Breast epithelium (tissue), 3 donors: Measurements from ENCODE around the gene HSPA12A.

ENCODE experiments used
- POLR2A ChIP-seq: fragments of 450-650 bp; IDR thresholded peaks from one replicate; pipeline ENCODE4 v1.6.1; 2016; ENCODE audit warnings: antibody characterized with exemption, mild to moderate bottlenecking, moderate library complexity
- POLR2AphosphoS5 ChIP-seq, 3 donors: sonication (generic); formaldehyde crosslinking; IDR thresholded peaks; one replicate each; pipeline ENCODE4 v1.6.1; 2017; ENCODE audit warnings: antibody characterized with exemption in 3 of 3
- TF ChIP-seq, protein P1 (sequence below), 3 donors: fragments of 450-650 bp; IDR thresholded peaks; one replicate each; pipeline ENCODE4 v1.5.1; 2016 to 2017; ENCODE audit warnings: antibody characterized with exemption in 3 of 3, mild to moderate bottlenecking in 3 of 3, moderate library complexity in 3 of 3

DNA sequence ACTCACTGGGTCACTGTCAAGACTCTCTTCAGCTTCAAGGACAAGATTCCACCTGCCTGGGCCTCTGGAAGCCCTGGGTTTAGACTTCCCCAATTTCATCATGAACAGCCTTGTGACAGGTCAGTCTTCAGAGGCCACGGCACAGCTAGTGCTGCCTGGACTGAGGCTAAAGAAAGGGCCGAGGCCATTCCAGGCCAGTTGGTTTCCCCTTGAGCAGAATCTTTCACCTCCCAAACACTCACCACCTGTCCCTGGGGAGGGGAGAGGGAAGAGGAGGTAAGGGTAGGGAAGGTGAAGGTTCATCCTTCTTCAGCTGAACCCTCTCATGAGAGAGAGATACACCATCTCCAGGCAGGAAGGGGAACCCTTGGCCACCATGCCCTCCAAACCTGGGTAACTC lies 24.3 kb downstream of the HSPA12A start:
- TF ChIP-seq POLR2A (no peak), POLR2AphosphoS5 (IDR thresholded peaks at IDR 0.05) (no peak)
- TF ChIP-seq, protein P1, sequence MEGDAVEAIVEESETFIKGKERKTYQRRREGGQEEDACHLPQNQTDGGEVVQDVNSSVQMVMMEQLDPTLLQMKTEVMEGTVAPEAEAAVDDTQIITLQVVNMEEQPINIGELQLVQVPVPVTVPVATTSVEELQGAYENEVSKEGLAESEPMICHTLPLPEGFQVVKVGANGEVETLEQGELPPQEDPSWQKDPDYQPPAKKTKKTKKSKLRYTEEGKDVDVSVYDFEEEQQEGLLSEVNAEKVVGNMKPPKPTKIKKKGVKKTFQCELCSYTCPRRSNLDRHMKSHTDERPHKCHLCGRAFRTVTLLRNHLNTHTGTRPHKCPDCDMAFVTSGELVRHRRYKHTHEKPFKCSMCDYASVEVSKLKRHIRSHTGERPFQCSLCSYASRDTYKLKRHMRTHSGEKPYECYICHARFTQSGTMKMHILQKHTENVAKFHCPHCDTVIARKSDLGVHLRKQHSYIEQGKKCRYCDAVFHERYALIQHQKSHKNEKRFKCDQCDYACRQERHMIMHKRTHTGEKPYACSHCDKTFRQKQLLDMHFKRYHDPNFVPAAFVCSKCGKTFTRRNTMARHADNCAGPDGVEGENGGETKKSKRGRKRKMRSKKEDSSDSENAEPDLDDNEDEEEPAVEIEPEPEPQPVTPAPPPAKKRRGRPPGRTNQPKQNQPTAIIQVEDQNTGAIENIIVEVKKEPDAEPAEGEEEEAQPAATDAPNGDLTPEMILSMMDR (IDR thresholded peaks at IDR 0.05): no peak
